Measurements from ENCODE around the gene SLC13A5. TPM values are rescaled to one million over a fixed set of nuclear protein-coding genes. Genes with fewer than 3 reads are reported as not detected.

SLC13A5 gene
- total RNA-seq, 1 donor from 2014 or later: 0.54 TPM

DNA sequence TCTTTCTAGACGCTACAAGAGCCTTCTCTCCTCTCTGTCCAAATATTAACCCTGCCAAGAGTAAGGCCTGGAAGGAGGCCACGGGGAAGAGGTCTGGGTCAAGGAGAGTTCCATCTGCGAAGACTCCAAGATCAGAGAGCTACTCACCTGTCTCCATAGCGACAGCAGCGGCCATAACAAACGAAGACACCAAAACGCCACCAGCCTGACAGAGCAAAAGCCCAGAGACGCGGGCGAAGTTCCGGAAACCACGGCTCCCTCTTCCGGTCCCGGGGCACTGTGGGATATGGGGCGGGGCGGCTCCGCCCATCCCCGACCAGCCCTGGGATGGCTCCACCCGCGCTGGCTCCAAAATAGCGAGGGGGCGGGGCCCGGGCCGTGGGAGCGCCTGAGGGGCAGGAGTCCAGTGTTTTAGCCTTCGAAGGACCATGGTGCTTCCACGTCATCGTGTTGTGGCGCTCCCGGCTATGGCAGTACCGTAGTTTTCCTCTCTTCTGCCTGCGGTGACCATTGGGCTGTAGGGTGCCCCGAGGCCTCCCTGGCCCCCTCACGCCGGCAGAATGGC, 61.7 kb downstream of the SLC13A5 start, which contains the start of the genes C17orf100 and MED31:
Gene C17orf100, plus strand, starts transcription at position 409 of the 565 bp plus-strand sequence. Its CDS starts 152 bp downstream, at position 561.
Gene MED31, minus strand, starts transcription at position 252 of the 565 bp plus-strand sequence. Its CDS starts 77 bp downstream, at position 175.
- DNase-seq (ENCODE audit: low read depth, low spot score): peak; percentile 94
- Mint-ChIP-seq H3K27me3 (ENCODE audit: low read depth) (peaks cover 47% of the 10 kb centered on the region), H3K4me1 (peaks cover 53% of the 10 kb centered on the region), H3K27ac (ENCODE audit: unreplicated experiment) (peak within 1 kb of the TSS; percentile 99), H3K4me3 (peak within 1 kb of the TSS; percentile 97), H3K9me3 (no peaks in the 10 kb centered on the region), H3K36me3 (ENCODE audit: low read depth) (peaks cover 6% of the 10 kb centered on the region)
- no peak for TF ChIP-seq CTCF (conservative IDR thresholded peaks at IDR 0.05)

DNA sequence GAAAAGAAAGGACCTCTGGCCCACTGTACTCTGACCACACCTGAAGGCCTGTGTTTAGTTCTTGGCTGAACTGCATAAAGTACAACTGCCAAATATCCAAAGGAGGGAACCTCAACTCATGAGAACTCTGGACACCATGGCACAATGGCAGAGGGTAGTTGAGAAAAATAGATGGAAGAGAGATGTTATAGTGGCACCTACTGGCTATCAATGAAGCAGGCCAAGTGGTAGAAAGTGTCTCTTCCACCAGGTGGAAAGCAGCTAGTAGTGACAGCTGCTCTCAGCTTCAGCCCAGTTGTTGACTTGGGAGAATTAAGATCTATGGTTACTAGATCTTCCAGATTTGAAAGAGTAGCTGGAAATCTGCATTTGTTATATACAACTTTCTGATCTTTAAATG, 65.0 kb downstream of the SLC13A5 start:
- Mint-ChIP-seq H3K36me3 (ENCODE audit: low read depth) (peaks cover 3% of the 10 kb centered on the region), H3K4me3 (peak overlapping the region; percentile 50), H3K9me3 (no peaks in the 10 kb centered on the region), H3K27ac (ENCODE audit: unreplicated experiment) (no peak overlapping the region), H3K4me1 (peaks cover 30% of the 10 kb centered on the region), H3K27me3 (ENCODE audit: low read depth) (peaks cover 15% of the 10 kb centered on the region)
- no peak for DNase-seq (ENCODE audit: low read depth, low spot score)
- no peak for TF ChIP-seq CTCF (conservative IDR thresholded peaks at IDR 0.05)

GRCh38 chr17:6643451-6644125, 69.6 kb downstream of the SLC13A5 start:
- Mint-ChIP-seq H3K4me3 (peak overlapping the region; percentile 98), H3K27ac (ENCODE audit: unreplicated experiment) (no peak overlapping the region), H3K4me1 (peaks cover 36% of the 10 kb centered on the region), H3K27me3 (ENCODE audit: low read depth) (no peaks in the 10 kb centered on the region), H3K36me3 (ENCODE audit: low read depth) (peaks cover 3% of the 10 kb centered on the region), H3K9me3 (no peaks in the 10 kb centered on the region)
- no peak for DNase-seq (ENCODE audit: low read depth, low spot score)
- TF ChIP-seq CTCF (conservative IDR thresholded peaks at IDR 0.05): no peak

- Mint-ChIP-seq H3K27ac (ENCODE audit: unreplicated experiment) (no peak overlapping the region), H3K4me3 (peak overlapping the region; percentile 98), H3K9me3 (no peaks in the 10 kb centered on the region), H3K36me3 (ENCODE audit: low read depth) (peaks cover 3% of the 10 kb centered on the region), H3K4me1 (peaks cover 30% of the 10 kb centered on the region), H3K27me3 (ENCODE audit: low read depth) (no peaks in the 10 kb centered on the region)
- DNase-seq (ENCODE audit: low read depth, low spot score): no peak
- no peak for TF ChIP-seq CTCF (conservative IDR thresholded peaks at IDR 0.05)
Measured at GRCh38 chr17:6642592-6642991, 70.6 kb downstream of the SLC13A5 start.

DNA sequence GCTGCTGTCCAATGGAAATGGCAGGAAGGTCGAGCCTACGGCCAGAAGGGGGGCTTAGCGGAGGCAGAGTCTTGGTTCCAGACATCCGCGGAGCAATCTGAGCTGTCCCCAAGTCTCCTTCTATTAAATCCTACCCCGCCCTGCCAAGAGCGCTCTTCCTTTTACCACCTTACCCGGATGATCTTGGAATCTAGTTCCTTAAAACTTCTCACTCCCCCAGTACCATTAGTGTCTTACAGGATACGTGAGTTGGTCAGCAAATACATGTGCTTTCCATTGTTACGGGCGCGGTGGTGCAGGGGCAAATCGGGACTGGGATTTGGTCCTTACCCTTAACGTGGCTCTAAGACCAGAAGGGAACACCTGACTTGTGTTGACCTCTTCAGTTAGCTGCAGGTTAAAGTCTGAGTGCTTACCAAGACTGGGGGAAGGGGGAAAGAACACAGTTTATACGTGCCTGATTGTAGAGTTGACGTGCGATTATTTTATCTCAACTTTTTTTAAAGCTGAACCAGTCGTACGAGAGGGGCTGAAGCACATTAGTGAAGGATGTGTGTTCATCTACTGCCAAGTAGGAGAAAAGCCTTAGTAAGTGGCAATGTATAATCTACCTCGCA, 71.8 kb downstream of the SLC13A5 start:
- peak overlapping the region; percentile 98 for H3K4me3 Mint-ChIP-seq
- no peaks in the 10 kb centered on the region for H3K36me3 Mint-ChIP-seq (ENCODE audit: low read depth)
- peak overlapping the region; percentile 96 for H3K27ac Mint-ChIP-seq (ENCODE audit: unreplicated experiment)
- H3K4me1 Mint-ChIP-seq: peaks cover 30% of the 10 kb centered on the region
- TF ChIP-seq CTCF (conservative IDR thresholded peaks at IDR 0.05): no peak
- H3K9me3 Mint-ChIP-seq: no peaks in the 10 kb centered on the region
- no peak for DNase-seq (ENCODE audit: low read depth, low spot score)
- no peaks in the 10 kb centered on the region for H3K27me3 Mint-ChIP-seq (ENCODE audit: low read depth)
